Effector memory CD8-positive, alpha-beta T cell (primary cell): Measurements from ENCODE around the gene ITPRIPL1.
"Not testable (repeated sequence)": the region's sequence is repeated elsewhere in the genome, so short reads cannot be mapped to it uniquely, and the experiment has no call there.

Experiments used
- ATAC-seq: fragments of 150-1000 bp; cut with Tn5 transposase; replicated peaks from 2 replicates; pipeline ENCODE4 v1.10.0; 2021; ENCODE audit warnings: mild to moderate bottlenecking, moderate library complexity
- DNase-seq, 3 experiments: peaks; one replicate each; pipeline ENCODE4 v3.0.0; 2021
- H3K27ac Mint-ChIP-seq, 2 donors: one replicate each; pipeline ENCODE4 v1.8.0; 2022; ENCODE audit warnings: mild to moderate bottlenecking in 2 of 2, mixed read lengths in 2 of 2, moderate library complexity in 2 of 2
- H3K27me3 Mint-ChIP-seq, 2 donors: one replicate each; pipeline ENCODE4 v1.8.0; 2022; ENCODE audit warnings: mixed read lengths in 2 of 2
- H3K36me3 Mint-ChIP-seq: one replicate; pipeline ENCODE4 v1.8.0; 2022; ENCODE audit warnings: mild to moderate bottlenecking, moderate library complexity, mixed read lengths; ENCODE audit not compliant: insufficient read depth
- H3K4me1 Mint-ChIP-seq, 2 donors: one replicate each; pipeline ENCODE4 v1.8.0; 2022; ENCODE audit warnings: low read depth in 2 of 2, mixed read lengths in 2 of 2
- H3K4me3 Mint-ChIP-seq, 2 donors: one replicate each; pipeline ENCODE4 v1.8.0; 2022; ENCODE audit warnings: mild to moderate bottlenecking in 2 of 2, mixed read lengths in 2 of 2, moderate library complexity in 2 of 2
- H3K9me3 Mint-ChIP-seq, 2 donors: one replicate each; pipeline ENCODE4 v1.8.0; 2022; ENCODE audit warnings: mixed read lengths in 2 of 2
- total RNA-seq, 9 experiments: gene quantifications; one replicate each; lab custom pipeline; 2026; lab: John Stamatoyannopoulos, UW

The ITPRIPL1 gene, protein sequence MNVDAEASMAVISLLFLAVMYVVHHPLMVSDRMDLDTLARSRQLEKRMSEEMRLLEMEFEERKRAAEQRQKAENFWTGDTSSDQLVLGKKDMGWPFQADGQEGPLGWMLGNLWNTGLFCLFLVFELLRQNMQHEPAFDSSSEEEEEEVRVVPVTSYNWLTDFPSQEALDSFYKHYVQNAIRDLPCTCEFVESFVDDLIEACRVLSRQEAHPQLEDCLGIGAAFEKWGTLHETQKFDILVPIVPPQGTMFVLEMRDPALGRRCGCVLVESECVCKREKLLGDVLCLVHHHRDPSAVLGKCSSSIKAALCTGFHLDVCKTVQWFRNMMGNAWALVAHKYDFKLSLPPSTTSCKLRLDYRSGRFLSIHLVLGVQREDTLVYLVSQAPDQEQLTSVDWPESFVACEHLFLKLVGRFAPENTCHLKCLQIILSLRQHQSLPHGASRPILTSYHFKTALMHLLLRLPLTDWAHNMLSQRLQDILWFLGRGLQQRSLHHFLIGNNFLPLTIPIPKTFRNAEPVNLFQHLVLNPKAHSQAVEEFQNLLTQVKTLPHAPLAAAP
- total RNA-seq, result 25.4 to 107 (median 57.5) reads per million in 9 experiments

DNA sequence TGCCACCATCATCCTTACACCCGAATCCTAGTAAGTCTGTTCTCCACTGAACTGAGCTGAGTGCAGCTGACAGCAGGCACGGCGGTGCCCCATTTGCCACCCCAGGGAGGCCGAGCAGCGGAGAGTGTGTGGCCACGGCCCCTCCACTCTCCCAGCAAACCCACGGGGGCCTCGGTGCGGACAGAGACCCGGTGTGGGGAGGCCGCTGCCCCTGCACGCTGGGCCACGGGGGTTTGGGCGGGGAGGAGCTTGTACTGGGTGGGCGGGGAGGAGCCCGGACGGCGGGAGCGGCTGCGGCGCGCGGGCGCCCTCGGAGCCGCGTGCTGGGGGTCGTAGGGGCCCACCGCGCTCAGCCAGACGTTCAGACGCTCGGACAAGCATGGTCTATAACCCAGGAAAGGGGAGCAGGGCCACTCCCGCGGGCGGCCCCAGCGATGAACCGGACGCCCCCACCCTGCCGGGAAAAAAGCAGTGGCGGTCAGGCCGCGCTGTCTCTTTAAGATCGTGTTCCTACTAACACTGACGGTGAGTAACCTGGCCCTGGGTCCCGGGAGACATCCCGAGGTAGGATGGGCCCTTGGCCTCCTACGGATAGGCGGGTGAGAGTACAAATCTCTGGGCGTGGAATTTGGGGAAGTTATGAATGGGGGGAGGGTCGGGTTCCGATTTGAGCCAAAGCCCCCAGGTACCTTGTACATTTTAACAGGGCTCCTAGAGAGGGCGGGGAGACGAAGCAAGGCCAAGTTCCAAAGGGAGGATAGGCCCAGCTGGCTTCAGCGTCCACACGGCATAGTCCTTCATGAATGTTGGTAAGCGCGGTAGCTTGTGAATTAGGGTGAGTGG, at the start of gene ITPRIPL1:
Gene ITPRIPL1 (plus strand): TSS at position 277 of the 843 bp plus-strand sequence. CDS start 523 bp downstream, at position 800.
- DNase-seq (no peak), ATAC-seq (peak; percentile 3)
- Mint-ChIP-seq H3K4me3 (peak within 1 kb of the TSS; percentile 78 to 89), H3K27me3 (no peaks in the 10 kb centered on the region), H3K36me3 (peaks cover 20% of the 10 kb centered on the region), H3K9me3 (no peaks in the 10 kb centered on the region), H3K27ac (peak within 1 kb of the TSS; percentile 91 to 95), H3K4me1 (peaks cover 43 to 45% of the 10 kb centered on the region in 2 donors)

DNA sequence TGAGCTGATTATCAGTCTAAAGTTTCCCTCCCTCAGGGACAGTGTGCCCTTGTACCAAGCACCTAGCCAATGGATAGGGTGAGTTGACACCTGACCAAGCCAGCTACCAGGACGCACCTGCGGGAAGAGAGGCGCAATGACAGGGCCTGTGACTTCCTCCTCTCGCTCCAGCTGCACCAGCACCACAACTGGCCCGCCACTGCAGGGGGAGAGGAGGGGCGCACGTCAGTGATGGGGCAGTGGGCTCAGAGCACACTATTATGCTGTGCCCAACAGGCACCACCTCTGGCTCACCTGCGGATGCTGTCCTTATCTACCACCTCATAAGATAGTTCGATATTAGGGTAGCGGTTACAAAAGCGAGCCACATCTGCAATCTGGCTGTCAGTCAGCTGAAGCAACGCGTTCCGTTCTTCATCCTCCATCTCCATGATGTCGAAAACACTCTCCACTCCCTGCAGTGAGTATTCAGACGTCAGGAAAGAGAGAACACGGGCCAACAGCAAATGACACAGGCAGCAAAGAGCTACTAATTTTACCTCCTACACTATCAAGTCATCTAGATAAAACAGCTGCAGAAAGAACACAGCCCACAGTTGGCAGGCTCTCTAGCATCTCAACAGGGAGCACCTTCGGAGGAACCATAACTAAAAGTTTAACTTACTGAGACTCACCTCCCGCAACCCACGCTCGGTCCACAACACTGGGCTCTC, 48.2 kb upstream of the ITPRIPL1 start:
- H3K36me3 Mint-ChIP-seq, result peaks cover 100% of the 10 kb centered on the region
- ATAC-seq, result no peak
- H3K4me3 Mint-ChIP-seq, result no peak overlapping the region
- H3K27me3 Mint-ChIP-seq, result no peaks in the 10 kb centered on the region
- H3K9me3 Mint-ChIP-seq, result no peaks in the 10 kb centered on the region
- H3K4me1 Mint-ChIP-seq, result no peaks in the 10 kb centered on the region
- no peak overlapping the region for H3K27ac Mint-ChIP-seq
- DNase-seq, result no peak

DNA sequence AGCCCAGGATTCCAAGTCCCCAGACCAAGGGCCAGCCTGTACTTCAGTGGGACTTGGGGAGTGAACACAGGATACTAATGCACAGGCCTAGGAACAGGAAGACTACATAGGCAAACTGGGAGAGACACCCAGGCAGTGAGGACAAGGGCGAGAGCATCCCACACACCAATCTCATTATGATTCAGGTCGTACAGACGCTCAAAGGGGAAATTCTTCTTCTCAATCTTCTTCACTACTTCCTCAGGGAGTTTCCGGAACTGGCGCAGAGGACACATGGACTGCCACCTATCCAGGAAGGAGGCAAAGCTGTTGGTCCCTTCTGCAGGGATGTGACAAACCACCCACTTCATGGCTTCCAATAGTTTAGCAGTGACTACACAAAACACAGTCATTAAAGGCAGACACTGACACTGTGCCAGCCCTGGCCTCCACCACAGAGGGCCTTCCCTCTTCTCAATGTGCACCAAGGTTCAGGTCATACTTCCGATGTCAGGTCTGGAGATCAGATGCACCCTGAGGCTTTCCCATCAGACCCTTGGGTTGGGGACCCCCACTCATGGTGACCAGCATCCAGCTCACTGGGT, 37.8 kb upstream of the ITPRIPL1 start:
- H3K9me3 Mint-ChIP-seq, result no peaks in the 10 kb centered on the region
- H3K36me3 Mint-ChIP-seq, result peaks cover 97% of the 10 kb centered on the region
- H3K4me1 Mint-ChIP-seq, result peaks cover 2 to 6% of the 10 kb centered on the region in 2 donors
- H3K27ac Mint-ChIP-seq, result peak overlapping the region in 1 of 2 donors; percentile 27
- no peaks in the 10 kb centered on the region for H3K27me3 Mint-ChIP-seq
- no peak overlapping the region for H3K4me3 Mint-ChIP-seq
- DNase-seq, result no peak
- no peak for ATAC-seq

DNA sequence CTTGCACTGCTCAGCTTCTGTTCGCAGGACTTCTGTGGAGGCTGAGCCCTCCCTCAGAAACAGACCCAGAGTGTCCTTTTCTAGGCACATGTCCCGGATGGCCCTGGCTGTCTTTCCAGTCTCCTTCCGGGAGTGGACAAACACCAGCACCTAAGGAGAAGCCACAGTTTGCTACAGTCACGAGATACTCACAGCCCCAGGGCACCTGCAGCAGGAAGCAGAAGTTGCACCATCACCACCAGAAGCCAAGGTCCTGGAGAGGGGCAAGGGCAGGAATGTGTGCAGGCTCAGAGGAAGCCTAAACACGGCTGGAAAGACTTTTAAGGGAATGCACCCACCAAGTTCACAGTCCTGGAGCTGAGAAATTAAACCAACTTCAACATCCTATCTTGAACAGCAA, 33.4 kb upstream of the ITPRIPL1 start:
- Mint-ChIP-seq H3K9me3 (no peaks in the 10 kb centered on the region), H3K4me1 (peaks cover 2 to 6% of the 10 kb centered on the region in 2 donors), H3K36me3 (peaks cover 99% of the 10 kb centered on the region), H3K4me3 (no peak overlapping the region), H3K27ac (no peak overlapping the region), H3K27me3 (no peaks in the 10 kb centered on the region)
- DNase-seq (no peak), ATAC-seq (no peak)

DNA sequence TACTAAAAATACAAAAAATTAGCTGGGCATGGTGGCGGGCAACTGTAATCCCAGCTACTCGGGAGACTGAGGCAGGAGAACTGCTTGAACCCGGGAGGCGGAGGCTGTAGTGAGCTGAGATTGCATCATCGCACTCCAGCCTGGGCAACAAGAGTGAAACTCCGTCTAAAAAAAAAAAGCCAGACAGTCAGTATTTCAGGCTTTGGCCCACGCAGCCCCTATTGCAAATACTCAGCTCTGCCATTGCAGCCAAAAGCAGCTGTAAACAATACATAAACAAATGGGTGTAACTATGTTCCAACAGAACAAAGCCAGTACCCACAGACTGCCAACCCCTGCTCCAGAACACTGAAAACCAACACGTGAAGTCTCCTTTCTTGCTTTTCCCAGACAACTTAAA, 30.8 kb upstream of the ITPRIPL1 start:
- not testable (repeated sequence) for DNase-seq, H3K9me3 Mint-ChIP-seq, H3K4me3 Mint-ChIP-seq, H3K27ac Mint-ChIP-seq, H3K4me1 Mint-ChIP-seq, ATAC-seq, H3K27me3 Mint-ChIP-seq
- peaks cover 100% of the 10 kb centered on the region for H3K36me3 Mint-ChIP-seq

DNA sequence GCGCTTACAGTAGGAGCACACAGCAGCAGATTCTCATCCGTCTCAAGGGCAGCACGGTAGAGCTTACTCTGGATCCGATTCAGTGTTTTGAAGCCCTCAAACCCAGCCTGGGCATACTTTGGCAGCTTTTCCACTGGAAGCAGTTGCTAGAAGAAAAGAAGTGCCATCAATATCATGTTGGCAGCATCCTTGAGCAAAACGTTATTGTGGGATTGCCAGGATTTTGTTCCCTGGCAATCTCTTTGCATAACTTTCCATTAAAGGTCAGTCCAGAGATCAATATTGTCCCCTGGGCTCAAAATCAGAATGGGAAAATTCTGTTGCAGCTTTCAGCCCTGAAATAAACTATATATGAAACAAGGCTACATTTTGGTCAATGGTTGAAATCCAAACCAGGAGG, 28.2 kb upstream of the ITPRIPL1 start:
- ATAC-seq (no peak), DNase-seq (no peak)
- Mint-ChIP-seq H3K36me3 (peaks cover 100% of the 10 kb centered on the region), H3K27me3 (no peaks in the 10 kb centered on the region), H3K9me3 (no peaks in the 10 kb centered on the region), H3K4me1 (peaks cover 12 to 13% of the 10 kb centered on the region in 2 donors), H3K4me3 (no peak overlapping the region), H3K27ac (no peak overlapping the region)

DNA sequence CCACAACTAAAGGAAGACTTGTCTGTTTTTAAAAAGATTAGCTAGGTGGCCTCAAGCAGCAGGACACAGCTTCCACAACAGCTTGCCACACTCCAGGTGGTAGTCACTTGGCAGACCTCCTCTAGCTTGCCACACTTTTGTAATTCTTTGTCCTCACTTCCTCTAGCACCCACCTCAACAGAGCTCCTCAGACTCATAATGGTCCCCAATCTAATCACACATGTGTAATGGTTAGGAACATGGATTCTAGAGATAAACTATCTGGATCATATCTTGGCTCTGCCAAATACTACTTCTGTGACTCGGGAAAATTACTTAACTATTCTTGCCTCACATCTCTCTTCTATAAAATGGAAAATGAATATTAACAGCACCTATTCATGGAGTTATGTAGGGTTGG, 23.3 kb upstream of the ITPRIPL1 start:
- ATAC-seq, result no peak
- Mint-ChIP-seq H3K4me3 (peak overlapping the region; percentile 12 to 32), H3K27me3 (no peaks in the 10 kb centered on the region), H3K27ac (peak overlapping the region; percentile 81 to 84), H3K4me1 (peaks cover 47 to 55% of the 10 kb centered on the region in 2 donors), H3K36me3 (peaks cover 93% of the 10 kb centered on the region), H3K9me3 (no peaks in the 10 kb centered on the region)
- no peak for DNase-seq

DNA sequence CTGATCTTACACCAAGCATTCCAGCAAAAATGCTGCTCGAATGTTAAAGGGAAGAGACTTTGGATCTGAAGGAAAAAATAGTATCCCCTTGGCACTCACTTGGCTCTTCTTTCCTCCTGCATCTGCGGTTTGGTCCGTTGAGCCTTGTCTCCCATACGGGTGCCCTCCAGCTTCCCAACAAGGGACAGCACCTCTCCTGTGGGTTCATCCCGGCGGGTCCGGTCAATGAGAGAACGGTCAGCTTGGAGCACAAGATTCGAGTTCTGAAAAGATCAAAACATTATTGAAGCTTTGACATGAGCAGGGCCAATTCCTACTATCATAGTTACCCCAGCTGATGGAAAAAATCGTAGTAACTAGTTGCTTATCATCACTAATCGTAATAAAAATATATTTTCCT, 20.5 kb upstream of the ITPRIPL1 start:
- DNase-seq (no peak), ATAC-seq (no peak)
- Mint-ChIP-seq H3K36me3 (peaks cover 69% of the 10 kb centered on the region), H3K9me3 (no peaks in the 10 kb centered on the region), H3K27ac (peak overlapping the region; percentile 99), H3K27me3 (no peaks in the 10 kb centered on the region), H3K4me3 (peak overlapping the region; percentile 96 to 99), H3K4me1 (peaks cover 47 to 55% of the 10 kb centered on the region in 2 donors)

DNA sequence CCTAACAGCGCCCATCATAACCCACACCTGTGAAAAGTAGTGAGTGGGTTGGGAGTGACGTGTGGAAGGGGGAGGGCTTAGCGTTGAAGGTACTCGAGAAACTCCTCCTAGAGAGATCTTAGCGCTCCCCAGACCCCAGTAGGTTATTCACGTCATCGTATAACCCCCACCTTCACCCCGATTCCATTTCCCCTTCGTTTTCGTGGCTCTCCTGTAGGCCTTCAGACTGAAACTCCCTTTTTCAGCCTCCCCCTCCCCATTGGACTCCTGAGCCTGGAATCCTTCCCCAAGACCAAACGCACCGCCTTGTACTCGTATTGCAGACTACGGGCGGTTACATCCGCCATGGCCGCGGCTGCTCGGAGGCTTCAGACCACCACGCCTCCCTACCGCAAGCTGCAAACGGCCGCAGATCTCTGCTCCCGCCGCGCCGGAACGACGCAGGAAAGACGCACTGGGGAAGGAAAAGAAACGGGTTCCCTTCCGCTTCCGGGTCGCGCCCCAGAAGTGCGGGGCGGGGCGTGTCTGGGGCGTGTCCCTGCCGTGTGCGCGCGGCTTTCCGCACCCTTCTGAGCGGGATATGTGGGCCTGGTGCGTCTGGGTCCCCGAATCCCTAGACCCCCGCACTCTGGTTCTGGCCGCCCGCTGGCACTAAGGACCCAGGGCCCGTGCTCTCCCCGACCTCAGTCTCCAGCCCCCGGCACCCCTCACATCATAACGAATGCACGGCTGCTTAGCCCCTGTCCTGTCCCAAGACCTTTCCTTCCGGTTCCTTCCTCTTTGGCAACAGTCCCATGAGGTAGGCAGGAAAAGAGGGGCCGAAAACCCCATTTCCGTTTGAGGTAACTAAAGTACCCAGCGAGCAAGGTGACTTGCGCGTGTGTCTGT, 19.8 kb upstream of the ITPRIPL1 start, which contains the start of gene SNRNP200:
Gene SNRNP200 (minus strand): TSS at position 456 of the 888 bp plus-strand sequence. CDS start 109 bp downstream, at position 347.
- Mint-ChIP-seq H3K4me3 (peak within 1 kb of the TSS; percentile 96 to 99), H3K9me3 (no peaks in the 10 kb centered on the region), H3K27ac (peak within 1 kb of the TSS; percentile 99), H3K27me3 (no peaks in the 10 kb centered on the region), H3K4me1 (peaks cover 44 to 55% of the 10 kb centered on the region in 2 donors), H3K36me3 (peaks cover 62% of the 10 kb centered on the region)
- DNase-seq (peak; percentile 89 to 90 (median 89)), ATAC-seq (peak; percentile 84)

DNA sequence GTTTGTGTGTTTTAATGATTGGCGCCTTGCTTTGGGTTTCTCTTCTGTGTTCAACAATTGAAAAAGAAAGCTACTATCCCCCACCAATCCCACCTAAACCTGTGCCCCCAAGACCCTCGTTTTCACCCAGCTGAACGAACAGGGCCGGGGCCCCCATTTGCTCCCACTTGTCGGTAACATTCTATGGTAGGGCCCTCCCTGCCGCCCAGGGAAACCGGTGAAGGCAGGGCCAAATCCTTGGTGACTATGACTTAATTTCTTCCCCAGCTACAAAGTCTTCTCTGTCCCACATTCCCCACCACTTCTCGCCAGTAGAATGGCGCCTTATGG, 19.2 kb upstream of the ITPRIPL1 start:
- peak overlapping the region; percentile 96 to 99 for H3K4me3 Mint-ChIP-seq
- H3K4me1 Mint-ChIP-seq, result peaks cover 43 to 52% of the 10 kb centered on the region in 2 donors
- H3K27ac Mint-ChIP-seq, result peak overlapping the region; percentile 99
- ATAC-seq (no peak), DNase-seq (no peak)
- H3K27me3 Mint-ChIP-seq, result no peaks in the 10 kb centered on the region
- H3K9me3 Mint-ChIP-seq, result no peaks in the 10 kb centered on the region
- peaks cover 56% of the 10 kb centered on the region for H3K36me3 Mint-ChIP-seq

DNA sequence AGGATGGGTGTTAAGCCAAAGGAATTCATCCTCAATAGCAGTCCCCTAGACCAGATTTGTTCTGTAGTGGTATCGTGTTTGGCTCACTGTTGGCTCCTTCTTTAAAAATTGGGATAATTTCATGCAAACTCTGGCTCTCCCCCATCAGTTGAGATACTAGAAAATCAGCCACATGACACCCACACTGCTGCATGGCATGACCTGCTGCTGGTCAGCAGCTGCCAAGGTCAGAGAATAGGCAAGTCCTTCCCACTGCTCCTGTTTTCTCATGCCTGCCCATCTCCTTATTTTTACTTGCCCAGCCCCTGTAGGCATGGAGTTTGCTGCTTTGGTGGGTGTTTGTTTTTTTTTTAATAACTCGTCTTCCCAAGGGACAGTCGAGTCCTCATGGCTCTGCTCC, 18.7 kb upstream of the ITPRIPL1 start:
- H3K4me3 Mint-ChIP-seq, result peak overlapping the region; percentile 96 to 99
- ATAC-seq, result no peak
- no peaks in the 10 kb centered on the region for H3K27me3 Mint-ChIP-seq
- DNase-seq, result no peak
- no peaks in the 10 kb centered on the region for H3K9me3 Mint-ChIP-seq
- peak overlapping the region; percentile 99 for H3K27ac Mint-ChIP-seq
- H3K36me3 Mint-ChIP-seq, result peaks cover 52% of the 10 kb centered on the region
- H3K4me1 Mint-ChIP-seq, result peaks cover 39 to 48% of the 10 kb centered on the region in 2 donors

DNA sequence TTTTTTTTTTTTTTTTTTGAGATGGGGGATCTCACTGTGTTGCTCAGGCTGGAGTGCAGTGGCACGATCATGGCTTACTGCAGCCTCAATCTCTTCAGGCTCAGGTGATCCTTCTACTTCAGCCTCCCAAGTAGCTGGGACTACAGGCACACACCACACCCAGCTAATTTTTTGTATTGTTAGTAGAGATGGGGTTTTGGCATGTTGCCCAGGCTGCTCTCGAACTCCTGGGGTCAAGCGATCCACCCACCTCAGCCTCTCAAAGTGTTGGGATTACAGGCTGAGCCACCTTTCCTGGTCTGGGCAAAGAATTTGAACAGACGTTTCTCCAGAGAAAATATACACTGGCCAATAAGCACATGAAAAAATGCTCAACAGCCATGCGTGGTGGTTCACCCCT, 16.9 kb upstream of the ITPRIPL1 start:
- no peak overlapping the region for H3K4me3 Mint-ChIP-seq
- no peaks in the 10 kb centered on the region for H3K27me3 Mint-ChIP-seq
- ATAC-seq, result no peak
- peaks cover 27 to 33% of the 10 kb centered on the region in 2 donors for H3K4me1 Mint-ChIP-seq
- H3K36me3 Mint-ChIP-seq, result peaks cover 33% of the 10 kb centered on the region
- no peak for DNase-seq
- H3K9me3 Mint-ChIP-seq, result no peaks in the 10 kb centered on the region
- peak overlapping the region; percentile 66 to 81 for H3K27ac Mint-ChIP-seq
